ENCODE data around the gene ITPRID2. TPM values are rescaled to one million over a fixed set of nuclear protein-coding genes. Genes with fewer than 3 reads are reported as not detected.

Gene ITPRID2
- total and polyA plus RNA-seq, 2 of the 8 experiments (the other 6 are each of a cell fraction or from before 2014, with no cell fraction given), result 1.9 to 12.6 TPM

GRCh38 chr2:181884601-181885000 lies 6.9 kb upstream of the ITPRID2 start (continued):
- TF ChIP-seq KDM5A (IDR thresholded peaks at IDR 0.05; ENCODE audit: low read length) (no peak), JUND (IDR thresholded peaks at IDR 0.05; ENCODE audit: low read length) (no peak)
- TF ChIP-seq, protein P1, sequence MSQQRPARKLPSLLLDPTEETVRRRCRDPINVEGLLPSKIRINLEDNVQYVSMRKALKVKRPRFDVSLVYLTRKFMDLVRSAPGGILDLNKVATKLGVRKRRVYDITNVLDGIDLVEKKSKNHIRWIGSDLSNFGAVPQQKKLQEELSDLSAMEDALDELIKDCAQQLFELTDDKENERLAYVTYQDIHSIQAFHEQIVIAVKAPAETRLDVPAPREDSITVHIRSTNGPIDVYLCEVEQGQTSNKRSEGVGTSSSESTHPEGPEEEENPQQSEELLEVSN (IDR thresholded peaks at IDR 0.05), result no peak

Measured in H1 (cell line).